HG03442 (cell line): Measurements from ENCODE around the gene AMPD2.

Experiments
- ATAC-seq: cut with Tn5 transposase; IDR thresholded peaks from one replicate; pipeline ENCODE4 v1.9.1; 2021; ENCODE audit warnings: mild to moderate bottlenecking, moderate library complexity; ENCODE audit not compliant: unreplicated experiment

AMPD2 gene

GRCh38 chr1:109616391-109616790 is 3.2 kb upstream of the AMPD2 start:
- ATAC-seq: no peak

- ATAC-seq: no peak
These were observed 2.3 kb upstream of the AMPD2 start for GRCh38 chr1:109617291-109617801.

GRCh38 chr1:109618661-109619575 is 719 bp upstream of the AMPD2 start:
- ATAC-seq: no peak

- ATAC-seq: no peak
These were observed 759 bp downstream of the AMPD2 start for GRCh38 chr1:109620401-109620791.

GRCh38 chr1:109620841-109621286 is 1.2 kb downstream of the AMPD2 start:
- ATAC-seq: peak; percentile 65

GRCh38 chr1:109621379-109622136 is 1.9 kb downstream of the AMPD2 start:
- no peak for ATAC-seq

GRCh38 chr1:109622137-109622892 is 2.7 kb downstream of the AMPD2 start:
- ATAC-seq: no peak

GRCh38 chr1:109622895-109623294 is 3.3 kb downstream of the AMPD2 start:
- ATAC-seq: no peak

- ATAC-seq: no peak
These were observed 4.0 kb downstream of the AMPD2 start for GRCh38 chr1:109623601-109624161.

- ATAC-seq: no peak
These were observed 4.8 kb downstream of the AMPD2 start for GRCh38 chr1:109624201-109625010.

- ATAC-seq: no peak
These were observed 5.5 kb downstream of the AMPD2 start for GRCh38 chr1:109625176-109625575.

- no peak for ATAC-seq
These were observed 6.2 kb downstream of the AMPD2 start for GRCh38 chr1:109625601-109626560.

GRCh38 chr1:109626682-109627408 is 7.2 kb downstream of the AMPD2 start:
- ATAC-seq: no peak

GRCh38 chr1:109627692-109628399 is 8.2 kb downstream of the AMPD2 start:
- ATAC-seq: no peak

GRCh38 chr1:109628540-109629321 is 9.1 kb downstream of the AMPD2 start:
- ATAC-seq: no peak

- ATAC-seq: no peak
These were observed 9.9 kb downstream of the AMPD2 start for GRCh38 chr1:109629372-109630030.
